Measurements from ENCODE around the gene RSPH6A. TPM values are rescaled to one million over a fixed set of nuclear protein-coding genes. Genes with fewer than 3 reads are reported as not detected.
A peak's percentile ranks its signal among the peaks of the same experiment; 100 is the strongest.

RSPH6A gene
- polyA plus RNA-seq, 1 of the 3 experiments (the other 2 are of a cell fraction): 0.02 TPM

- TF ChIP-seq MEF2A (IDR thresholded peaks at IDR 0.05; ENCODE audit: borderline replicate concordance, low read depth): no peak
- TF ChIP-seq NRF1 (IDR thresholded peaks at IDR 0.05; ENCODE audit: low read depth, low read length): no peak
- no peak for TF ChIP-seq FOSL2 (IDR thresholded peaks at IDR 0.05; ENCODE audit: borderline replicate concordance, low read depth)
- no peak for TF ChIP-seq POLR2AphosphoS5 (IDR thresholded peaks at IDR 0.05; ENCODE audit: low read depth, low read length)
- TF ChIP-seq FOXM1 (IDR thresholded peaks at IDR 0.05; ENCODE audit: low read depth): no peak
- TF ChIP-seq, protein P1, sequence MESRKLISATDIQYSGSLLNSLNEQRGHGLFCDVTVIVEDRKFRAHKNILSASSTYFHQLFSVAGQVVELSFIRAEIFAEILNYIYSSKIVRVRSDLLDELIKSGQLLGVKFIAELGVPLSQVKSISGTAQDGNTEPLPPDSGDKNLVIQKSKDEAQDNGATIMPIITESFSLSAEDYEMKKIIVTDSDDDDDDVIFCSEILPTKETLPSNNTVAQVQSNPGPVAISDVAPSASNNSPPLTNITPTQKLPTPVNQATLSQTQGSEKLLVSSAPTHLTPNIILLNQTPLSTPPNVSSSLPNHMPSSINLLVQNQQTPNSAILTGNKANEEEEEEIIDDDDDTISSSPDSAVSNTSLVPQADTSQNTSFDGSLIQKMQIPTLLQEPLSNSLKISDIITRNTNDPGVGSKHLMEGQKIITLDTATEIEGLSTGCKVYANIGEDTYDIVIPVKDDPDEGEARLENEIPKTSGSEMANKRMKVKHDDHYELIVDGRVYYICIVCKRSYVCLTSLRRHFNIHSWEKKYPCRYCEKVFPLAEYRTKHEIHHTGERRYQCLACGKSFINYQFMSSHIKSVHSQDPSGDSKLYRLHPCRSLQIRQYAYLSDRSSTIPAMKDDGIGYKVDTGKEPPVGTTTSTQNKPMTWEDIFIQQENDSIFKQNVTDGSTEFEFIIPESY (IDR thresholded peaks at IDR 0.05; ENCODE audit: borderline replicate concordance, low read depth): no peak
- no peak for TF ChIP-seq TCF12 (IDR thresholded peaks at IDR 0.05)
- no peak for TF ChIP-seq PBX3 (IDR thresholded peaks at IDR 0.05)
- Histone ChIP-seq H4K20me1 (ENCODE audit: insufficient read depth) (0 out of 2 replicates have a peak, but pooled peaks cover 3% of the 10 kb centered on the region), H3K4me1 (ENCODE audit: control insufficient read depth in 1 of 2, insufficient read depth in 2 of 2, low read depth in 1 of 2, low read length in 1 of 2) (peaks cover 22 to 30% of the 10 kb centered on the region in 2 experiments; a peak in 3 of 4 replicates), H3K9ac (no peak overlapping the region), H3K9me3 (no peaks in the 10 kb centered on the region), H3K4me2 (no peak overlapping the region; the same call in 1 of the 2 replicates), H3K79me2 (ENCODE audit: insufficient read depth) (peaks cover 73% of the 10 kb centered on the region), H3K9me2 (no peaks in the 10 kb centered on the region), H3K27ac (ENCODE audit: low read depth in 2 of 2, low read length in 1 of 2) (peak overlapping the region in 1 of 2 experiments; percentile 99; a peak in 2 of 4 replicates), H2AFZ (ENCODE audit: low read depth) (no peak overlapping the region), H3K27me3 (ENCODE audit: insufficient read depth) (no peaks in the 10 kb centered on the region), H3K4me3 (ENCODE audit: low read depth in 2 of 2, low read length in 1 of 2) (no peak overlapping the region), H3K36me3 (replicated peaks in 1 of 2; ENCODE audit: control insufficient read depth in 1 of 2, insufficient read depth in 2 of 2, low read length in 1 of 2) (peaks cover 20 to 38% of the 10 kb centered on the region in 2 experiments), H3F3A (replicated peaks; ENCODE audit: insufficient read depth) (peaks cover 14% of the 10 kb centered on the region)
- no peak for DNase-seq
- 62% methylated on average over 5 of the region's 5 CpGs for whole genome bisulfite sequencing (ENCODE audit: low lambda C conversion rate)
- ChIA-PET POLR2A (no interaction called here), CTCF (interaction anchor here (0.5 to 5.1 kb wide), 2 partner anchors 15 to 52 kb away, joined by 3 to 27 read pairs; partner anchors contain the start of gene SIX5)
Measured at GRCh38 chr19:45785097-45785496, 30.0 kb downstream of the RSPH6A start.

DNA sequence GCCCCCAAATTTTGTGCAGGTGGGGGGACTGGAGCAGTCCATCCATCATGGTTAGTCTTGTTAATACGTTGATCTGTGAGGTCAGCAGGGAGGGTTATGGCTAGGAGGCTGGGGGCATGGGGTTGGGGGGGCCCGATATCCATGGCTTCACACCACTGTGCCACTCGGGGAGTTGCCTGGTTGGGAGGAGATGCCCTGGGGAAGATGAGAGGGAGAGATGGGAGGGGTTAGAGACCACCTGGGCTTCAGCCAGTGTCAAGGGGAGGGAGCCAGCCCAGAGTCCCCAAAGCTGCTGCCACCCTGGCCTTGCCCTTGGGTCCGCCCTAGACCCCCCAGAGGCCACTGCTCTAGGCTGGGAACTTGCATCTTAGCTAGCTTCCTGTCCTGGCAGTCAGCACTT lies 31.0 kb downstream of the RSPH6A start:
- 88% methylated on average over 3 of the region's 4 CpGs for WGBS (ENCODE audit: low lambda C conversion rate)
- H3K4me2 ChIP-seq: peak overlapping the region; percentile 90; the same call in 1 of the 2 replicates
- peaks cover 22 to 30% of the 10 kb centered on the region in 2 experiments; a peak in 3 of 4 replicates for H3K4me1 ChIP-seq (ENCODE audit: control insufficient read depth in 1 of 2, insufficient read depth in 2 of 2, low read depth in 1 of 2, low read length in 1 of 2)
- TF ChIP-seq RCOR1 (IDR thresholded peaks at IDR 0.05; ENCODE audit: low read length) (no peak), POLR2AphosphoS5 (IDR thresholded peaks at IDR 0.05; ENCODE audit: low read depth, low read length) (no peak), TAF1 (IDR thresholded peaks at IDR 0.05; ENCODE audit: borderline replicate concordance, low read depth, low read length) (no peak), YY1 (IDR thresholded peaks at IDR 0.05; ENCODE audit: low read depth) (no peak), MXI1 (IDR thresholded peaks at IDR 0.05; ENCODE audit: low read depth, low read length) (no peak), MEF2A (IDR thresholded peaks at IDR 0.05; ENCODE audit: borderline replicate concordance, low read depth) (no peak), PBX3 (IDR thresholded peaks at IDR 0.05) (no peak), FOXJ3 (CRISPR knock-in tag; IDR thresholded peaks at IDR 0.05) (no peak), SIN3A (IDR thresholded peaks at IDR 0.05; ENCODE audit: borderline replicate concordance, low read depth, low read length) (no peak), TEAD4 (IDR thresholded peaks at IDR 0.05; ENCODE audit: borderline replicate concordance, insufficient read depth) (no peak), SMC3 (IDR thresholded peaks at IDR 0.05; ENCODE audit: low read depth, low read length) (no peak), GATA2 (CRISPR knock-in tag; IDR thresholded peaks at IDR 0.05) (no peak)
- TF ChIP-seq, protein P2, sequence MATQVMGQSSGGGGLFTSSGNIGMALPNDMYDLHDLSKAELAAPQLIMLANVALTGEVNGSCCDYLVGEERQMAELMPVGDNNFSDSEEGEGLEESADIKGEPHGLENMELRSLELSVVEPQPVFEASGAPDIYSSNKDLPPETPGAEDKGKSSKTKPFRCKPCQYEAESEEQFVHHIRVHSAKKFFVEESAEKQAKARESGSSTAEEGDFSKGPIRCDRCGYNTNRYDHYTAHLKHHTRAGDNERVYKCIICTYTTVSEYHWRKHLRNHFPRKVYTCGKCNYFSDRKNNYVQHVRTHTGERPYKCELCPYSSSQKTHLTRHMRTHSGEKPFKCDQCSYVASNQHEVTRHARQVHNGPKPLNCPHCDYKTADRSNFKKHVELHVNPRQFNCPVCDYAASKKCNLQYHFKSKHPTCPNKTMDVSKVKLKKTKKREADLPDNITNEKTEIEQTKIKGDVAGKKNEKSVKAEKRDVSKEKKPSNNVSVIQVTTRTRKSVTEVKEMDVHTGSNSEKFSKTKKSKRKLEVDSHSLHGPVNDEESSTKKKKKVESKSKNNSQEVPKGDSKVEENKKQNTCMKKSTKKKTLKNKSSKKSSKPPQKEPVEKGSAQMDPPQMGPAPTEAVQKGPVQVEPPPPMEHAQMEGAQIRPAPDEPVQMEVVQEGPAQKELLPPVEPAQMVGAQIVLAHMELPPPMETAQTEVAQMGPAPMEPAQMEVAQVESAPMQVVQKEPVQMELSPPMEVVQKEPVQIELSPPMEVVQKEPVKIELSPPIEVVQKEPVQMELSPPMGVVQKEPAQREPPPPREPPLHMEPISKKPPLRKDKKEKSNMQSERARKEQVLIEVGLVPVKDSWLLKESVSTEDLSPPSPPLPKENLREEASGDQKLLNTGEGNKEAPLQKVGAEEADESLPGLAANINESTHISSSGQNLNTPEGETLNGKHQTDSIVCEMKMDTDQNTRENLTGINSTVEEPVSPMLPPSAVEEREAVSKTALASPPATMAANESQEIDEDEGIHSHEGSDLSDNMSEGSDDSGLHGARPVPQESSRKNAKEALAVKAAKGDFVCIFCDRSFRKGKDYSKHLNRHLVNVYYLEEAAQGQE (IDR thresholded peaks at IDR 0.05; ENCODE audit: low read depth, low read length): no peak

More for the DNA sequence above, 31.0 kb downstream of the RSPH6A start:
- Histone ChIP-seq H3K9me3 (no peaks in the 10 kb centered on the region), H3K27ac (ENCODE audit: low read depth in 2 of 2, low read length in 1 of 2) (peak overlapping the region; percentile 86 to 99; a peak in 3 of 4 replicates), H4K20me1 (ENCODE audit: insufficient read depth) (0 out of 2 replicates have a peak, but pooled peaks cover 3% of the 10 kb centered on the region), H2AFZ (ENCODE audit: low read depth) (no peak overlapping the region), H3K4me3 (ENCODE audit: low read depth in 2 of 2, low read length in 1 of 2) (no peak overlapping the region), H3K27me3 (ENCODE audit: insufficient read depth) (no peaks in the 10 kb centered on the region), H3K36me3 (replicated peaks in 1 of 2; ENCODE audit: control insufficient read depth in 1 of 2, insufficient read depth in 2 of 2, low read length in 1 of 2) (peaks cover 13 to 40% of the 10 kb centered on the region in 2 experiments), H3K79me2 (ENCODE audit: insufficient read depth) (peaks cover 72% of the 10 kb centered on the region), H3F3A (replicated peaks; ENCODE audit: insufficient read depth) (peaks cover 14% of the 10 kb centered on the region), H3K9me2 (no peaks in the 10 kb centered on the region), H3K9ac (peak overlapping the region; percentile 72; the same call in 1 of the 2 replicates)
- DNase-seq: no peak
- POLR2A ChIA-PET: no interaction called here
- CTCF ChIA-PET: interaction anchor here (0.7 to 5.1 kb wide), 3 partner anchors 14 to 90 kb away, joined by 3 to 27 read pairs (median 3); partner anchors contain the start of gene SIX5
